ENCODE measurements around the gene TMEM126B.
"Not testable (repeated sequence)": the region's sequence is repeated elsewhere in the genome, so short reads cannot be mapped to it uniquely, and the experiment has no call there.

TMEM126B gene

DNA sequence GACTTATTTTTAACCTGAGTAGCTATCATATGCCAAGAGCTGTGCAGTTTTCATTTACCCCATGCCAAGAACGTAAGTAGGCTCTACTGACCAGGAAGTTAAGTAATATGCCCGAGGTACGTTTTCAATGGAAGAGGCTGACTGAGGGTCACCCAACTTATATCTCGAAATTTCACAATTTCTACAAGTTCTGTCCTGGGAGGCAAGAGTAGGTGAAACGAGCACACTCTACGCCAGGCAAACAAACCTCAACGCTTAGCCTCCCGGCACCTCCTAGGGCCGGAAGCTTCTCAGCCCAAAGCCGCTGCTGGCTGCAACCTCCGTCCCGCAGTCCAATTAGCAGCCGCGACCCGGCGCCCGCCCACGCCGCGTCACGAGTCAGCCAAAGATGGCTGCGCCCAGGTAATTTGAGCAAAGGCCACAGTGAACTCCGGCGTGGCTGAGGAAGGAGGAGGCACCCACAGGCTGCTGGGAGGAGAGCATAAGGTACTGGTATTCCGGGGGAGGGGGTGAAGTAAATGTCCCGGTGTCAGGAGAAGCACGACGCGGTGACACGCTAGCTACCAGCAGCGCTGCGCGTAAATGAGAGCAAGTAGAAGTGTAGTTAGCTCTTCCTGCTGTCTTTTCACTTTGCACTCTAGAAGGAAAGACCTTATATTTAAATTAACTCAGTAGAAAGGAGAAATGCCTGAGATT, 19.4 kb downstream of the TMEM126B start, which contains the start of gene TMEM126A:
Gene TMEM126A (plus strand): TSS at position 364 of the 696 bp plus-strand sequence. CDS start 2,289 bp downstream, outside the sequence.
- no peak for DNase-seq (ENCODE audit: low read depth)

DNA sequence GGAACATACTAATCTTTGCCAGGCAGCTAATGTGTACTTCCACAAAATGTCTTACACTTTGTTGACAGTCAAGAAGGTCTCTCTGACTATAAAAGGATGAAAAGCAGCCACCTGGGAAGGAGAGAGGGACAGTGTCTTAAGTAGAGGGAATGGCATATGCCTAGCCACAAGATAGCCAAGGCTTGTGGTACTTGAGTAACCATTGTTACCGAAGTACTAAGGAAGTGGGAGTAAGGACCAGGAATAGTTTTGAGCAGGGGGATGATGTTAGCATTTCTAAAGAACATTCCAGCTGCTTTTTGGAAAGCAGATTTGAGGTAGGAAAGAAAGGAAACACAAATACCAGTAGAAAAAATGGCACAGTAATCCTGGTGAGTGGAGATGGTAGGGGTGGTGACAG, 22.7 kb downstream of the TMEM126B start:
- DNase-seq (ENCODE audit: low read depth) = no peak

- DNase-seq (ENCODE audit: low read depth) = no peak
Observed at GRCh38 chr11:85652786-85653447, 24.5 kb downstream of the TMEM126B start.

GRCh38 chr11:85654343-85654742, 25.9 kb downstream of the TMEM126B start:
- not testable (repeated sequence) for DNase-seq (ENCODE audit: low read depth)

GRCh38 chr11:85656777-85657176, 28.4 kb downstream of the TMEM126B start:
- DNase-seq (ENCODE audit: low read depth) = no peak

DNA sequence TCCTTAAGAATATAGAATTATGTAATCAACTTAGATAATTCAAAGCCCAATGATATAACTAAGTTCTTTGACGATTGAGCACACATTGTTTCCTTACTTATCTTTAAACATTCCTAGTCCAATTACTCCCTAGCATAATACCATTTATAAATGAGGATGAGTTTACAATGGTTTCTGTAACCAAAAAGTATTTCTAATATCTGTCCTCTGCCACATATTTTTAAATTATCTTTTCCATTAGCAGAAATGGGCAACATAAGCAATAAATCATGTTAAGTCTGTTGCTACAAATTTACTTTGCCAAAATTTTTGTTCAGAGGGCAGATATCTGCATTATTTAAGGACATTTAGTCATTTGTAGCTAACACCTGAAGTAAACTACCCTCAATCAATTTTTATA, 29.8 kb downstream of the TMEM126B start:
- no peak for DNase-seq (ENCODE audit: low read depth)

- no peak for DNase-seq (ENCODE audit: low read depth)
Observed at GRCh38 chr11:85661972-85662664, 33.7 kb downstream of the TMEM126B start.

- no peak for DNase-seq (ENCODE audit: low read depth)
Observed at GRCh38 chr11:85663080-85663752, 34.8 kb downstream of the TMEM126B start.

DNA sequence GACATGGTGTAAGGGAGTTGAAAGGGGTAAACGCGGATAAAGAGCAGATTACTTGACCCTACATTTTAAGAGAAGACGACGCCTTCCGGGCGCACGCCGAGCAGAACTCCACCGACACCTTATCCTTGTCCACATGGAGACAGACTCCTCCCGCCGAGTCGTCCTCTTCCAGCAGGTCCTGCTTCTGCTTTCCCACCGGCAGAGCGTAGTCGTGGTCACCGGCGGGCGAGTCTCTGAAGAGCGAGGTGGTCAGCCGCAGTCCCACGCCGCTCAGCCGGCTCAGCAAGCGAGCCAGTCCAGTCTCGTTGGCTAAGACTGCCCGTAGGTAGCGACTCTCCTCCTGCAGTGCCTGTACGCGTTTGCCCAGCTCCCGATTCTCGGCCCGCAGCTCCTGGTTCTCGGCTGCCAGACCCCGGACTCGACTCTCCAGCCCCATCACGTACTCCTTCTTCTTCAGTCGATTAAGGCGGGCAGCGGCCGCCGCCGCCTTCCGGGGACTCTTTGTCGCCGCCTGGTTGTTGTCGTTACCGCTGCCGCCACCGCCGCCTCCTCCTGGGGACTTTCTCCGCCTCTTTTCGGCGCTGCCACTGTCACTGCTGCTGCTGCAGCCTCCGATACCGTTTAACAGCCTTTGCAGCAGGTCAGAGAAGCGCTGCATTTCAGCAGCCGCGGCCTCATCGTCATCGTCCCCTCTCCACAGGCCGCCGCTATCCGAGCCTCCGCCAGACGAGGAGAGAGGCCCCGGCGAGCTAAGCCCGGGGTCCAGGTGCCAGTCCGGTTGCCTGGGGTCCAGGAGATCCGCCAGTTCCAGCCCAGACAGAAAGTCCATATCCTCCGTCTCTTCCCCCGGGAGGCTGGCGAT, 35.6 kb downstream of the TMEM126B start:
- DNase-seq (ENCODE audit: low read depth) = no peak

- DNase-seq (ENCODE audit: low read depth) = peak; percentile 62
Observed at GRCh38 chr11:85664615-85665481, 36.5 kb downstream of the TMEM126B start, which contains the start of gene CREBZF. CREBZF (minus strand) TSS chr11:85665129; CDS start chr11:85664875, 254 bp downstream.

DNA sequence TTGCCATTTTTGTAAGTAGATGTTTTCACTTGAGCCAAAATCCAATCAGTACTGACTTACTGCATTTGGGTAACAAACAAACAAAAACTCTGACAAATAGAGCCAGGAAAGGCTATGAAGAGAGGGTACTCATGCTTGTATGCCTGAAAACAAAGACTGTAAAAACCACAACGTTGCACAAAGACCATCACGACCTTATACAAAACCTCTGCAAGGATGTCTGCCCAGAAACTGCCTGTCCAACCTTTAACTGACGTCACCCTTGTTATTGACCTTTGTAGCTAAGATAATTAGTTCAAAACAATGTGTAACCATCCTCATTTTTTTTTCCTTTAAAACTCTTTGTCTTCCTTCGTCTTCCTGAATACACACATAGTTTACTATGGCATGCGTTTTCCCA, 37.3 kb downstream of the TMEM126B start:
- DNase-seq (ENCODE audit: low read depth) = no peak

DNA sequence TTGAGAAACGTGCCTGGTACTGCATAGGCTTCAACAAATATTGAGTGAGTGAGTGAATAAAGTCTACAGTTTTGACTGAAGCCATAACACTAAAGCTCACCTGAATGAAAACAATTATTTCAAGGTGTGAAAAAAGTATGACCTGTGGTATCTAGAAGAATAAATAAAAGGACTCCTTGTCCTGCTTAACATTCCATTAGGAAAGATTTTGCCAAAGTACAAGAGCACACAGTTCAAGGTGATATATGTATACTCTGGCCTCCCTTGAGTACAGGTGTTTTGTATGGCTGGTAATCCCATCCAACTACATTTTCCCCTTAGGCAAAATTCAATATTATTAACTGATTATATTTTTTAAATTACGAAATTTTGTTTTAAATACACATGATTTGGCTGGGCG, 38.3 kb downstream of the TMEM126B start:
- DNase-seq (ENCODE audit: low read depth) = no peak

GRCh38 chr11:85668157-85668556, 39.8 kb downstream of the TMEM126B start:
- DNase-seq (ENCODE audit: low read depth) = no peak

GRCh38 chr11:85670949-85671663, 42.7 kb downstream of the TMEM126B start:
- not testable (repeated sequence) for DNase-seq (ENCODE audit: low read depth)

GRCh38 chr11:85672105-85672902, 43.9 kb downstream of the TMEM126B start:
- DNase-seq (ENCODE audit: low read depth) = no peak

DNA sequence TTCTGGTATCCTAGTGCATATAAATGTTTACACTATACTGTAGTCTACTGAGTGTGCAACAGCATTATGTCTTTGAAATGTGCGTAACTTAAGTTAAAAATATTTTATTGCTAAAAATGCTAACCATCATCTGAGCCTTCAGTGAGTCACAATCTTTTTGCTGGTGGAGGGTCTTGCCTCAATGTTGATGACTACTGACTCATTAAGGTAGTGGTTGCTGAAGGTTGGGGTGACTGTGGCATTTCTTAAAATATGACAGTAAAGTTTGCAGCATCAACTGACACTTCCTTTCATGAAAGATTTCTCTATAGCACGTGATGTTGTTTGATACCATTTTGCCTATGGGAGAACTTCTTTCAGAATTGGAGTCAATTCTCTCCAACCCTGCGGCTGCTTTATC, 45.0 kb downstream of the TMEM126B start:
- DNase-seq (ENCODE audit: low read depth) = no peak

DNA sequence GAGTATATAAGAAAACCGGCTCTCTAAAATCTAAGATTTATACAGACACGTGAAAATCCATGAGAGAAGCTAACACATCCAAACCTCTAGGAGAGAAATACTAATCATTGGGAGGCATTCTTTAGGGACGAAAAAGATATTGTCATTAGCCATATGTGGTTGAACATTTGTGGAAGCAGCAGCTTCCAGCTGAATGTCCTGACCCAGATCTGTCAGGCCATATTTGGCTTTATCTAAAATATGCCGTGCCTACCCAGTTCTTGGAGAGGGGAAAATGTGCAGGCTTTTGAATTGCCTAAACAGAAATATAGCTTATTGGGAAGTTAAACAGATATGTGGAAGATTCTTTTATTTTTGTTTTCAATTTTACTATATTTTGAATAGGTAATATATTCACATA, 51.2 kb downstream of the TMEM126B start:
- DNase-seq (ENCODE audit: low read depth) = no peak

GRCh38 chr11:85680897-85681296, 52.5 kb downstream of the TMEM126B start:
- DNase-seq (ENCODE audit: low read depth) = no peak
